T-helper 9 cell (primary cell): Measurements from ENCODE around the gene RAB20.
"Not testable (repeated sequence)": the region's sequence is repeated elsewhere in the genome, so short reads cannot be mapped to it uniquely, and the experiment has no call there.

Experiments used
- DNase-seq: peaks from one replicate; pipeline ENCODE4 v3.0.0-alpha.2; 2020

Gene RAB20

DNA sequence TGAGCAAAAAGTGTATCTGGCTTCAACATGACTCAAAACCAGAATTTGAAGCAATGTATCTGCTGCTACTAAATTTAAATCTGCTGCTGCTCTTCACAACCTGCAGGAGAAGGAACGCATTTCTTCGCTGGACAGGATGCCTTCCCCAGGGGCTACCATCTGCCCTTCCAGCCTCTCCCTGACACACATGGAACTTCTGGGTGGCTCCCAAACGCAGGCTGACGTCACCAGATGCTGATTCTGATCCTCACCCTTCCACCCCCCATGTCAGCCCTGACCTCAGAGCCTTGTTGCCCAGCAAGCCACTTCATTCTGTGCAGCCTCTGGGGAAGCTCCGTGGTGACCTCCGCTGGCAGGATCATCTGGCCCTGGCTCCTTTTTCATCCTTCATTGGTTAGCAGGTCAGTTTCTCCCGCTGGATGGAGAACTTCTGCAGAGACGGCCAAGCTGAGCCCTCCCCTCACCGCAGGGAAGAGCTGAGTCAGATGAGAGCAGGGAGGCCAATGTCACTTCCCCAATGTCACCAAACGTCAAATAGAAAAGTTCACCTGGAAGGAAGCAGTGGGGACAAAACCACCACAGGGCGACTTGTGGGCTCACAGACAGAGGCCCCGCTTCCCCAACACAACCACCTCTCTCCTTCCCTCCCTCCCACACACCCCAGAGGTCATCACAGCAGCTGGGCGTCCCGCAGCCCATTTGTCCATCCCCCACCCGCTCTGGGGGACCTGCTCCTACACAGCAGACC, 14.0 kb upstream of the RAB20 start:
- DNase-seq: no peak

GRCh38 chr13:110574161-110574560, 12.6 kb upstream of the RAB20 start:
- no peak for DNase-seq

DNA sequence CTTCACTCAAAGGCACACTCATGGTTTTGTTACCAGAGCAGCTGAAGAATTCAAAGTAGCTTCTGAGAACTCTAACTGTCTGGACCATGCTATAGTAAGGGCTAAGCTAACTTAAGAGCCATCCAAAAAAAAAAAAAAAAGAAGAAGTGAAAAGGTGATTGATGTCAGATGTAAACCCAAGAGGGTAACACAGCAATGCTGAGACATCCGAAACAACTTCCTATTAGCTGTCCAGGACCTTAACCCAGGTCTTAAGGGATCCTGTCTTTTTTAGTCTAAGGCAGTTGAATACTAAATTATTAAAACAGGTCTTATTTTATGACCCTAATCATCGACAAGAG, 11.2 kb upstream of the RAB20 start:
- DNase-seq: no peak

- DNase-seq: no peak
Observed at GRCh38 chr13:110571896-110572777, 10.6 kb upstream of the RAB20 start.

GRCh38 chr13:110570886-110571285, 9.4 kb upstream of the RAB20 start:
- DNase-seq: no peak

- DNase-seq: not testable (repeated sequence)
Observed at GRCh38 chr13:110569962-110570361, 8.4 kb upstream of the RAB20 start.

- no peak for DNase-seq
Observed at GRCh38 chr13:110568612-110569011, 7.1 kb upstream of the RAB20 start.

DNA sequence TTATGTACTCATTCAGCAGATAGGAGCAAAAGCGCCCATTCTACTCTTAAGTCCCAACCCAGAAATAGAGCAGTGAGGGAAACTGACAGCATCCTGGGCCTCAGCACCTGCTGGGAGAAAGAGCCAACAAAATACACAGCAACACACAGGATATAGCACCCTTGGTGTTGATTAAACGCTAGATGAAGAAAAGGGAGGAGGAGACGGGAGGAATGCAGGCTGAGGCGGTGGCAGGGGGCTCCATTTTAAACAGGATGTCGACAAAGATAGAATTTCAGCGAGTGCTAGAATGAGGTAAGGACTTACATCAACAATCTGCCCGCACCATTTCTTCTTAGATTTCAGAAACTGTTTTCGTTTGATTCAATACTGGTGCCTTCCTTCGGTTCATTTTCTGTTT, 4.6 kb upstream of the RAB20 start:
- DNase-seq: no peak

- DNase-seq: no peak
Observed at GRCh38 chr13:110565296-110565695, 3.8 kb upstream of the RAB20 start.

DNA sequence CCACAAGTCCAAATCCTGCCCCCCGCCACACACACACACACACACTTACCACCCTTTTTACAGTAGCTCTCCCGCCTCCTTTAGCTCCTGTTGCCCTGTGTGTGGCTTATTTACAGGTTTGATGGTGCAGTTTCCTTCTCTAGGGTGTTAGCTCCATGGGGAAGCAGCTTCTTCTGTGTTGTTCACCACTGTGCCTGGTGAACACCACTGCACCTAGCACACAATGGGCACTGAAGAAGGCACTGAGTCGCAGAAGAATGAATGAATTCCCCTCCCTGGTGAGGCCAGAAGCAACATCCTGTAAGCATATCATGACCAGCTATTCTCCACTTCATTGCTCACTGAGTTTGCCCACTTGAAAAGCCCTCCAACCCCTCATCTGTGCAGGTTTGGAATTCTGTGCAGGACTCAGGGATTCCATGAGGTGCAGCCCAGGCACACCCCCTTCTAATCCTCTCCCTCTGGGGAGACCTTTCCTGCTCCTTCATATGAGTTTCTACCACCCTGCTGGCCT, 3.0 kb upstream of the RAB20 start:
- DNase-seq: no peak

DNA sequence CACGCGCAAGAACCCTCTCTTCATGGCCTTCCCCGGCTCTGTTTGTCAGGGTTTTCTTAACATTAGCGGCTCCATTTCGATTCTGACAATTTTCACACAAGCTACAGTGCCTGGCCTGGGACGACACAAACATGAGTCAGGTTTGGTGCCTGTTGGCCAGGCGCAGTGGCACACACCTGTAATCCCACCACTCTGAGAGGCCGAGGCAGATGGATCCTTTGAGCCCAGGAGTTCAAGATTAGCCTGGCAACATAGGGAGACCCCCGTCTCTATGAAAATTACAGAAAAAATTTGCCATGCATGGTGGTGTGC, 1.9 kb upstream of the RAB20 start:
- no peak for DNase-seq

- no peak for DNase-seq
Observed at GRCh38 chr13:110562696-110563462, 1.4 kb upstream of the RAB20 start.

DNA sequence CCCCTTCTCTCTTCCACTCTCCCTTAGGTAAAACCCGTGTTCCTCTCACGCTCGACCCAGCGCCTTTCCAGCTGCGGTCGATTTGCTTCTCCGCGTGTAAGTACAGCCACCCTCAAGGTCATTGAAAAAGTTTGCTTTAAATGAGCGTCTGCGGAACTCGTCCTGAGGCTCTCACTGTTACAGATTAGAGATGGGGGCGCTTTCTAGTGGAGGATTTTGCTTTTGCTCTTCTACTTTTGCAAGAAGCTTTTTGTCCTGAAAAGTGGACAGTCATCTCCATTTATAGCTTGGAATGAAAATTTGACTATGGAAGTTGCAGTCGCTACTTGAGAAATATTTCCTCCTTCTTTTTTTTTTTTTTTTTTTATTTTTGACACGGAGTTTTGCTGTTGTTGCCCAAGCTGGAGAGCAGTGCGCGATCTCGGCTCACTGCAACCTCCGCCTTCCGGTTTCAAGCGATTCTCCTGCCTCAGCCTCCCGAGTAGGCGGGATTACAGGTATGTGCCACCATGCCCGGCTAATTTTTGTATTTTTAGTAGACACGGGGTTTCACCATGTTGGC, 595 bp upstream of the RAB20 start:
- DNase-seq: no peak

GRCh38 chr13:110560601-110561343, 750 bp downstream of the RAB20 start:
- no peak for DNase-seq

DNA sequence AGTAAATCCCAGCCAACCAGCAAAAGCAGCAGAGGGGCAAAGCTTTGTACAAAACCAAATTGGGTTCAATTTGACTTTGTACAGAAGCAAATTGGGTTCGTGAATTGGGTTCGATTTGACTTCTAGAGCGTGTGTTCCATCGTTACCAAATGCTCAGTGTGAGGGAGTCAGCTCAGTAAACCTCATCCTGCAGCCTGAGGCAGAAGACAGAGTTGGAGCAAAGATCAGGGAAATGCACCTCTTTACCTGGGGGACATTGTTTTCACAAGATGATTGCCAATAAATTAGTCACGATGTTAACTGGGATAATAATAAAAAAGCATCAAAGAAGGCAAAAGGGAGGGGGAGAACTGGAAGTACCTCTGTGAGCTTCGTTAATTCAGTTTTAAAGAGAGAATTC, 1.5 kb downstream of the RAB20 start:
- DNase-seq: no peak

- DNase-seq: no peak
Observed at GRCh38 chr13:110559429-110559943, 2.0 kb downstream of the RAB20 start.

DNA sequence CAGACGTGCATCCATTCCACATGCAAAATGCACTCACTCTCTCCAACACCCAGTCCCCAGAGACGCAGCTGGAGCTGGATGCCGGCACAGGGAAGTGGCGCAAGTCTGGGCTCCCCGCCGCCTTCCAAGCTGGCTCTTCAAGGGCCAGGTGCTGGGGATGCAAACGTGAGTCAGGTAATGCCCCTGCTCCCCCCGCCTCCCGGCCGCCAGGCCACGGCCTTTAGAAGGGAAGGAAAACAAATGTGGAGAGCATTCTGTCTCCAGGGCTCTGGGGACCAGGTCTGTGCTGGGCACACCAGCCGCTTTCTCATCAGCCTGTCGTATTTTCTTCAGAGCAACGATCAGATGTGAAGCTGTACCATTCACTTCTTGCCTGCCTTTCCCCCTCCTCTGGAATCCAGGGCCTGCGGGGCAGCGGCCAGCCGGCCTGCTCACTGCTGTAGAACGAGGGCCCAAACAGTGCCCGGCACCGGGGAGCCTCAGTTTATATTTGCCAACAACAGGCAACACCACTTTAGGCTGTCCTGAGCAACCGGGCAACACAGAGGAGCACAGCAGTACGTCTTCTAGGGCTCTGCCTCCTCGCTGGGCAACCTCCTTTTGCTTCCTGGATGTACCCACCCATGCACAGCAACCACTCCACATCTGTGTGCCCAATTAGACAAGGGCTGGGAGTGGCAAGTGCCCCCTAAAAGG, 3.8 kb downstream of the RAB20 start:
- no peak for DNase-seq

DNA sequence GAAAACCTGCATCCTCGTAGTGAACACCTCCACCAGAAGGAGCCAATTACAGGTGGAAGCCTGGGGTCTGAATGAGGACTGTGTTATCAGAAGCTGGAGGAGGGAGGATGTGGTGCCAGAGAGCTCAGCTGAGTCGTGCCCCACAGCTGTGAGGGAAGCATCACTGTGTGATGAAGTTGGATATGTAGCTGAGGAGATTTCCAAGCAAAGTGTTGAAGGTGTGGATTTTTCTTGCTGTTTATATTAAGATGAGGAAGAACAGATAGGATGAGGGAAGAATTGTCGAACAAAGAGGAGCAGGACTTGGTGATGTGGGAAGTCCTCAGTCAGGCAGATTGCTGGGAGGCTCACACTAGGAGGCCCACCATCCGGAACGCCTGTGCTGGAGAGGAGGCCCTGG, 4.4 kb downstream of the RAB20 start:
- DNase-seq: no peak

- no peak for DNase-seq
Observed at GRCh38 chr13:110556224-110556606, 5.3 kb downstream of the RAB20 start.

DNA sequence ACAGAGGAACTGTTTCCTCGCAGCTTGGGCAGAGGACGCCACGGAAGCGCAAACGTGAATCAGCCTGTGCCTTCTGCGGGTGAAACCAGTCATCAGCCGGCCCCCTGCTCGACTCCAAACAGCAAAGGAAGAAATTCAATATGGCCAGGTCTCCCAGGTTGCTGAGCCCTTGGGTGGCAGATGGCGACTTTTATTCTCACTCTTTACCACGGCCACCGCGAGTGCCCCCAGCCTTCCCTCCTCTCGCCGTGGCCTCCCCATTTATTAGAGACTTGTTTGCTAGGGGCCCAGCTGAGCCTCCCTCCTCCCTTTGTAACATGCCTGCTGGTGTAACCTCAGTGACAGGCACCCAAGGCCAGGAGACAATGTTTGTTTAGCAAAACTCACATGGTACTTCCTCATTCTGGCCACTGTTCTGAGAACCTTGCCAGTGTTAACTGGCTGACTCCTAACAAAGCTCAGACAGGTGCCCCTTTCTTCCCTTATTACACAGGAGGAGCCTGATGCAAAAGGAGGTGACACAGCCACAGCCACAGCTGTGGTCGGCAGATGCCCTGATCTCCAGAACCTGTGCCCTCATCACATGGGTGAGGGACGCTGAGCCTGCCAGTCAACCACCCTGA, 5.8 kb downstream of the RAB20 start:
- DNase-seq: no peak

DNA sequence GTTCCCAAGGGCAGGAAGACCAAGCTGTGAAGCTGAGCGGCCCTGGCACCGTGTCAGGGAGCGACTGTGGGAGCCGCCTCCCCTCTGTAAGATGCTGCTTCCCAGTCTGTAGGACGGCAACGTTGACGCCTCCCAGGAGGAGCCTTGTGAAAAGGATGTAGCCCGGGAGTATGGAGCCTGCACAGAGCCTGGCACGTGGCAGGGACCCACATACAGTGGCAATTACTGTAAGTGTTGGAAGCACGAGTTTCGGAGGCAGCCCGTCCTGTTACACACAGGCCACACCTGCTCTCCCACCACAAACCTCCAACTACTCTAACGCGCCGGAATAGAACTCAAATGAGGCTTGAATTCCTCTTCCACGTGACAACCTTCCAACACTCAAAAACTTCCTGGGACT, 6.6 kb downstream of the RAB20 start:
- DNase-seq: no peak
